Measurements from ENCODE around the gene SYN1. TPM values are rescaled to one million over a fixed set of nuclear protein-coding genes. Genes with fewer than 3 reads are reported as not detected.

The SYN1 gene
- total RNA-seq, 1 donor from 2014 or later, result 1.9 TPM

DNA sequence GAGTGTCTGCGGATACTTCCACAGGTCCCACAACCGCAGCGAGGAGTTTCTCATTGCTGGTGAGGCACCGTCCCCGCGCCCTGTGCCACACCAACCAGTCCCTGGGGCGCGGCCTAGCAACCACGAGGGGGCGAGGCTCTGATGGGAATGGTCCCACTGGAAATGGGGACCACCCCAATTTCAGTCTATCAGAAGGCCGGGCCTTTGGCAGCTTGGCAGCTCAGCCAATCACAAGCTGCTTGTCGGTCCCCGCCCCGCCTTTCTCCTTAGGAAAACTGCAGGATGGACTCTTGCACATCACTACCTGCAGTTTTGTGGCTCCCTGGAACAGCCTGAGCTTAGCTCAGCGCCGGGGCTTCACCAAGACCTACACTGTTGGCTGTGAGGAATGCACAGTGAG lies 34.4 kb downstream of the SYN1 start:
- Mint-ChIP-seq H3K9me3 (ENCODE audit: unreplicated experiment) (no peaks in the 10 kb centered on the region), H3K4me1 (ENCODE audit: unreplicated experiment) (peaks cover 16% of the 10 kb centered on the region), H3K27me3 (ENCODE audit: unreplicated experiment) (no peaks in the 10 kb centered on the region), H3K27ac (ENCODE audit: unreplicated experiment) (no peak overlapping the region), H3K4me3 (ENCODE audit: unreplicated experiment) (no peak overlapping the region), H3K36me3 (ENCODE audit: unreplicated experiment) (peaks cover 4% of the 10 kb centered on the region)
- DNase-seq (ENCODE audit: extremely low spot score, unreplicated experiment), result peak; percentile 82
- TF ChIP-seq, protein P1, sequence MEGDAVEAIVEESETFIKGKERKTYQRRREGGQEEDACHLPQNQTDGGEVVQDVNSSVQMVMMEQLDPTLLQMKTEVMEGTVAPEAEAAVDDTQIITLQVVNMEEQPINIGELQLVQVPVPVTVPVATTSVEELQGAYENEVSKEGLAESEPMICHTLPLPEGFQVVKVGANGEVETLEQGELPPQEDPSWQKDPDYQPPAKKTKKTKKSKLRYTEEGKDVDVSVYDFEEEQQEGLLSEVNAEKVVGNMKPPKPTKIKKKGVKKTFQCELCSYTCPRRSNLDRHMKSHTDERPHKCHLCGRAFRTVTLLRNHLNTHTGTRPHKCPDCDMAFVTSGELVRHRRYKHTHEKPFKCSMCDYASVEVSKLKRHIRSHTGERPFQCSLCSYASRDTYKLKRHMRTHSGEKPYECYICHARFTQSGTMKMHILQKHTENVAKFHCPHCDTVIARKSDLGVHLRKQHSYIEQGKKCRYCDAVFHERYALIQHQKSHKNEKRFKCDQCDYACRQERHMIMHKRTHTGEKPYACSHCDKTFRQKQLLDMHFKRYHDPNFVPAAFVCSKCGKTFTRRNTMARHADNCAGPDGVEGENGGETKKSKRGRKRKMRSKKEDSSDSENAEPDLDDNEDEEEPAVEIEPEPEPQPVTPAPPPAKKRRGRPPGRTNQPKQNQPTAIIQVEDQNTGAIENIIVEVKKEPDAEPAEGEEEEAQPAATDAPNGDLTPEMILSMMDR (IDR thresholded peaks at IDR 0.05), result no peak

DNA sequence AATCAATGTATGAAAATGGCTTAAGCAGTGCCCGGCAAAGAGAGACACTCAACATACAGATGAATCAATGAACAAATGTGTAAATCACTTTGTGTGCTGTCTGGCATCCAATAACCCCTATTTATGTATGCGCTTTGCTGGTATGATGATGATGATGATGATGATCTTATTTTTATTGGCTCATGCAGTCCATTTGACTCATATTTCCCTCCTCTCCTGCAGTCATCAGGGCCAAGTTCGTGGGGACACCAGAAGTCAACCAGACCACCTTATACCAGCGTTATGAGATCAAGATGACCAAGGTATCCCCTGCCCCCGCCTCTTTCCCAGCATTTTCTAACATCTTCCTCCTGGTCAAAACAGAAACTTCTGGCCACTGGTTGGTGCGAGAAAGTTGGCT lies 34.9 kb downstream of the SYN1 start:
- peaks cover 16% of the 10 kb centered on the region for H3K4me1 Mint-ChIP-seq (ENCODE audit: unreplicated experiment)
- H3K36me3 Mint-ChIP-seq (ENCODE audit: unreplicated experiment), result peaks cover 4% of the 10 kb centered on the region
- no peaks in the 10 kb centered on the region for H3K9me3 Mint-ChIP-seq (ENCODE audit: unreplicated experiment)
- no peak overlapping the region for H3K4me3 Mint-ChIP-seq (ENCODE audit: unreplicated experiment)
- no peaks in the 10 kb centered on the region for H3K27me3 Mint-ChIP-seq (ENCODE audit: unreplicated experiment)
- peak; percentile 40 for DNase-seq (ENCODE audit: extremely low spot score, unreplicated experiment)
- TF ChIP-seq, protein P1 (IDR thresholded peaks at IDR 0.05), result no peak
- H3K27ac Mint-ChIP-seq (ENCODE audit: unreplicated experiment), result no peak overlapping the region

DNA sequence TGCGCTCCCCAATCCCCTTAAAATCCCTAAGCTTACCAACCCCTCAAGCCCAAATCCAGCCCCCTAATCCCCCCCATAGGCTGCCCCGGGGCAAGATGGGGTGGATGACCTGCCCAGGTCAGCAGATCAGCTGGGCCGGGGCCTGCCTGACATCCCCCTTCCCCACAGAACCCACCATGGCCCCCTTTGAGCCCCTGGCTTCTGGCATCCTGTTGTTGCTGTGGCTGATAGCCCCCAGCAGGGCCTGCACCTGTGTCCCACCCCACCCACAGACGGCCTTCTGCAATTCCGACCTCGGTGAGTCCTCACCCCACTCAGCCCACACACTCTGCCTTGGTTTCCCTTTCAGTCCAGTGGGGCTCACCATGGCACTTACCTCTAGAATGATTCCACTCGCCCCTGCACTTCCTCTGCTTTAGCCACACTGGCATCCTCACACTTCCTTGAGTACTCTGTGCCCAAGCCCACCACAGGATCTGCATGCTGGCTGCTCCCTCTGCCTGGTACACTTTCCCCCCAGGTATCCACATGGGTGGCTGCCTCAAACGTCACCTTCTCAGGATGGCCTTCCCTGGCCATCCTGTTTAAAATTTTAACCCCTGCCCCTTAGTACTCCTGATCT lies 36.3 kb downstream of the SYN1 start:
- TF ChIP-seq, protein P1 (IDR thresholded peaks at IDR 0.05), result no peak
- peak overlapping the region; percentile 64 for H3K4me3 Mint-ChIP-seq (ENCODE audit: unreplicated experiment)
- no peaks in the 10 kb centered on the region for H3K27me3 Mint-ChIP-seq (ENCODE audit: unreplicated experiment)
- peaks cover 4% of the 10 kb centered on the region for H3K36me3 Mint-ChIP-seq (ENCODE audit: unreplicated experiment)
- H3K9me3 Mint-ChIP-seq (ENCODE audit: unreplicated experiment), result no peaks in the 10 kb centered on the region
- peaks cover 17% of the 10 kb centered on the region for H3K4me1 Mint-ChIP-seq (ENCODE audit: unreplicated experiment)
- peak overlapping the region; percentile 47 for H3K27ac Mint-ChIP-seq (ENCODE audit: unreplicated experiment)
- DNase-seq (ENCODE audit: extremely low spot score, unreplicated experiment), result peak; percentile 82

DNA sequence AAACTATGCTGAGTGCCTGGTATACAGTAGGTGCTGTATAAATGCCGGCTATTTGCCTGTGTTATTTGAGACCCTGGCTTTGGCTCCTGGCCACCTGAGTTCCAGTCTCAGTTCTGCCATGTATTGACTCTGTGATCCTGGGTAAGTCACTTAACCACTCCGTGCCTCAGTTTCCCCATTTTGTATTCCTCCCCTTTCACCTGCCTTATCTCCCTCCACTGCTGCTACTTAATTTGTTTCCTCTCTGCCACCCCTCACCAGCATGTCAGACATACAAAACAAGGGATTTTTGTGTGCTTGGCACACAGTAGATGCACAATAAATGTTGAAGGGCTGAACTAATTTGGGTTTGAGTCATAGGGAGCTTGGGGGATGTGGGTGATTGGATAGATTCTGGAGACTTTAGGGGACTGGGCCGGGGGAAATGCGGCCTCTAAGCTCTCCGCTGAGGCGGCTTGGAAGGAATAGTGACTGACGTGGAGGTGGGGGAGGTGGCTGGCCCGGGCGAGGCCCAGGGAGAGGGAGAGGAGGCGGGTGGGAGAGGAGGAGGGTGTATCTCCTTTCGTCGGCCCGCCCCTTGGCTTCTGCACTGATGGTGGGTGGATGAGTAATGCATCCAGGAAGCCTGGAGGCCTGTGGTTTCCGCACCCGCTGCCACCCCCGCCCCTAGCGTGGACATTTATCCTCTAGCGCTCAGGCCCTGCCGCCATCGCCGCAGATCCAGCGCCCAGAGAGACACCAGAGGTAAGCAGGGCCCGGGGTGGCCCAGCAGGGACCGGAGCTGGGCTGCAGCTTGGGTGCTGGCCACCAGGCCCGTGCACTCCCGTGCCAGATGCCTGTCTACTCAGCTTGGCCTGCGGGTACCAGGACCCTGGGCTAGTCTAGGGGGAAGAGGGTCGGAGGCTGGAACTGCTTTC lies 37.7 kb downstream of the SYN1 start, which contains the start of gene TIMP1:
TSS of gene TIMP1 (plus strand) at position 706 of the 917 bp plus-strand sequence. CDS start 980 bp downstream, outside the sequence.
- Mint-ChIP-seq H3K4me3 (ENCODE audit: unreplicated experiment) (peak within 1 kb of the TSS; percentile 70), H3K27me3 (ENCODE audit: unreplicated experiment) (no peaks in the 10 kb centered on the region), H3K27ac (ENCODE audit: unreplicated experiment) (peak within 1 kb of the TSS; percentile 68), H3K36me3 (ENCODE audit: unreplicated experiment) (peaks cover 4% of the 10 kb centered on the region), H3K9me3 (ENCODE audit: unreplicated experiment) (no peaks in the 10 kb centered on the region), H3K4me1 (ENCODE audit: unreplicated experiment) (peaks cover 29% of the 10 kb centered on the region)
- peak; percentile 94 for DNase-seq (ENCODE audit: extremely low spot score, unreplicated experiment)
- TF ChIP-seq, protein P1 (IDR thresholded peaks at IDR 0.05), result no peak

DNA sequence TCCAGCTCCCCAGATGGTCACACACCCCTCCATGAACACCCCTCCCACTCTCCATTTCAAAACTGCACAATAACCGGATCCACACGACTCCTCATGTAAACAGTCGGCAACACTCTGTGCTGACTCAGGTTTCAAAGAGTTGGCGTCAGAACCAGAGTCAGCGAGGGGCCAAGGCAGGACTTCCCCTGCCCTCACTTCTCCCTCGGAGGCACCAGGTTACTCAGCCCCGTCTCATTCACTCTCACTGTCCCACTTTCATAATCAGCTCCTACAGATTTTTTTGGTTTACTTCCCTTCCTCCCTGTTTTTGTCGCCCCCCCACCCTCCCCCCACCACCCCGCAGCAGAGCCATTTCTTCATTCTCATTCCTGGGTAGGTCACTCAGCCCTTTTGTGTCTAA lies 40.1 kb downstream of the SYN1 start:
- no peak overlapping the region for H3K4me3 Mint-ChIP-seq (ENCODE audit: unreplicated experiment)
- H3K36me3 Mint-ChIP-seq (ENCODE audit: unreplicated experiment), result no peaks in the 10 kb centered on the region
- no peaks in the 10 kb centered on the region for H3K9me3 Mint-ChIP-seq (ENCODE audit: unreplicated experiment)

More for the DNA sequence above, 40.1 kb downstream of the SYN1 start:
- H3K27ac Mint-ChIP-seq (ENCODE audit: unreplicated experiment), result no peak overlapping the region
- no peak for DNase-seq (ENCODE audit: extremely low spot score, unreplicated experiment)
- H3K27me3 Mint-ChIP-seq (ENCODE audit: unreplicated experiment), result no peaks in the 10 kb centered on the region
- TF ChIP-seq, protein P1 (IDR thresholded peaks at IDR 0.05), result no peak
- H3K4me1 Mint-ChIP-seq (ENCODE audit: unreplicated experiment), result peaks cover 28% of the 10 kb centered on the region

Data from osteocyte (in vitro differentiated cells).